ENCODE data around the gene TPRN.

TPRN gene

DNA sequence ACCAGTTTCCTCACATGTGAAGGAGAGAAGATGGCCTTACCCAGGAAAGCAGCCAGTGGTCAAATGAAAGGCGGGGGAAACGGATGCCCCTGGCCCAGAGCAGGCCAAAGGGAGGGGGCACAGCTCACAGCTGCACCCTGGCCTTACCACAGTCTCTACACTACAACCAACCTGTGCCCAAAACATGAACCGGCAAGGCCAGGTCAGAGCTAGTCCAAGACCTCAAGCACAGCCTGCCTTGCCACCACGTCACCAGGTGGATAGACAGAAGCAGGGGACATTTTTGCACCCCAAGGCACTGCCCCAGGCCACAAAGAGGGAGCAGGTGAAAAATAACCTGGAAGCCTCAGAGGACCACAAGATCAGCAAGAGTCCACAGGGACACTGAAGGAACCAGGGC lies 57.1 kb downstream of the TPRN start:
- no peak for DNase-seq (ENCODE audit: low read depth)

DNA sequence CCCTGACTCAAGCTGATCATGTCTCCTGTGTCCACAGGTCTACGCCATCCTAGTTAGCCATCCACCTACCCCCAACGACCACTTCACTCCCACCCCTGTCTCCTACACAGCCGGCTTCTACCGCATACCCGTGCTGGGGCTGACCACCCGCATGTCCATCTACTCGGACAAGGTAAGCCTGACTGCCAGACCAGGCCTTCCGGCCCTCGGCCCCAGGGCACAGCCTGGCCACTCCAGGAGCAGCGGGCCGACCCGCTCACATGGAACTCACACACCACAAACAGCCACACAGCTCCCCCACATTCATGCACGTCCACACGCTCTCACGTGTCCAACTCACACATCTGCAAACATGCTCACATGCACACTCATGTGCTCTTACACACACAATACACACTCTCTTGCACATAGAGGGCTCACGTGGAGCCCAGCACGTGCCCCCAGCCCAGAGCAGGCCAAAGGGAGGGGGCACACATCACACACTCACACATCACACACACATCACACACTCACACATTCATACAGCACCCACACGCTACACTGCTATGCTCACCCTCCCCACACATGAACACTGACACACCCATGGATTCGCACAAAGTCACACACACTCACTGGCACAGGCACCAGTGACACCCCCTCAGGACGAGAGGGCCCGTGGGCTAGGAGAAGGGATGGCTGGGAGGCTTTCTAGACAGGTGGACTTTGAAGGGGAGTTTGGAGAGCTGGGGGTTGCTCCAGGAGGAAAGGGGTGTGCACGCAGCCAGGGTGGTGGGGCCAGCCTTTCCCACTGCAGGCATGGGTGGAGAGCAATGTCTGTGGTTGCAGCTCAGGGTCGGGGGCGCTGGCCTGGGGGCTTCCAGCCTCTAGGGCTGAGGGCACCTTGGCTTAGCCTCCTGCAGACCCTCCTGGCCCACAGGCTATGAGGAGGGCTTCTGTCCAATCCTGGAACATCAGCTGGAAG lies 58.3 kb downstream of the TPRN start:
- DNase-seq (ENCODE audit: low read depth) = no peak
